Embryonic facial prominence (tissue), 1 donor: ENCODE measurements around the gene ABLIM3.
"Not testable (repeated sequence)": the region's sequence is repeated elsewhere in the genome, so short reads cannot be mapped to it uniquely, and the experiment has no call there.

Experiments used
- DNase-seq: peaks from one replicate; pipeline ENCODE4 v3.0.0-alpha.2; 2016; ENCODE audit errors: extremely low spot score

Gene ABLIM3

DNA sequence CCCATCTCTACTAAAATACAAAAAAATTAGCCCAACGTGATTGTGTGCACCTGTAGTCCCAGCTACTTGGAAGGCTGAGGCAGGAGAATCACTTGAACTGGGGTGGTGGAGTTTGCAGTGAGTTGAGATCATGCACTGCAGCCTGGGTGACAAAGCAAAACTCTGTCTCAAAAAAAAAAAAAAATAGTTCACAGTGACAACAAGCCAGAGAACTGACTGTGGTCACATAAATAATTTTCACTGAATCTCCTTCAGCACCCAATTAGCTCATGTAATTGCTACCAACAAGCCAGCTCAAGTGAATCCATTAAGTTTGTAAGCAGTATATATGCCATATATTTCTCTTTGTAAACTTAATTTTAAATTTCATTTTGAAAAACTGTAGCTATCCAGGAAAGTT, 115.8 kb downstream of the ABLIM3 start:
- no peak for DNase-seq

DNA sequence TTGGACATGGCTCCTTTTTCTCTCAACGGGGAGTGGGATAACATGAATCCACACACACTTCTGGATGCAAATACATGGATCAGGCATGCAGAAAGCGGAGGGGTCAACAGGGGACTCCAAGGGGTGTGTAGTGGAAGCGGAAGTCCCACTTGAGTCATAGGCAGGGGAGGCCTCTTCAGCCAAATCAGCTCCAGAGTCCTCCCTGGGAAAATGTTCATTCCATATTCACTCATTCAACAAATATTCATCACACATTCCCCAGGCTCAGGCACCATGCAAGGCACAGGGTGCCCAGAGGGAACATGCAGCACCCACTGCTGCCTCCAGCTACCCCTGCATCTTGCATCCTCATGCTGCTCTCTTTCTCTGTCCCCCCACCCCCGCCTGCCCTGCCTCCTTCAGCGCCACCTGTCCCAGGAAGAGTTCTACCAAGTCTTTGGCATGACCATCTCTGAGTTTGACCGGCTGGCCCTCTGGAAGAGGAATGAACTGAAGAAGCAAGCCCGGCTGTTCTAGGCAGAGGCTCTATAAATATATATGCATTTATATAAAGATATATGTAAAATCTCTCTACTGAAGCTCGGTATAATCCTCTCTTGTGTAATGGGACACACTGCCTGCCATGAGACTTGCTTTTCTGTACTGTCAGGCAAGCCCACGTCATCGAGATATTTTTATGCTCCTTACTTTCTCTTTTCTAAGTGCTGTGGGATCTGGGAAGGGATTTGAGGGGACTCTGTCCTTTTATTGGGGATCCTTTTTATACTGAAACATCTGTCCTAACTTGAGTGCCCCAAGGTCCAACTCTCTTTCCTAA, 116.8 kb downstream of the ABLIM3 start:
- no peak for DNase-seq

DNA sequence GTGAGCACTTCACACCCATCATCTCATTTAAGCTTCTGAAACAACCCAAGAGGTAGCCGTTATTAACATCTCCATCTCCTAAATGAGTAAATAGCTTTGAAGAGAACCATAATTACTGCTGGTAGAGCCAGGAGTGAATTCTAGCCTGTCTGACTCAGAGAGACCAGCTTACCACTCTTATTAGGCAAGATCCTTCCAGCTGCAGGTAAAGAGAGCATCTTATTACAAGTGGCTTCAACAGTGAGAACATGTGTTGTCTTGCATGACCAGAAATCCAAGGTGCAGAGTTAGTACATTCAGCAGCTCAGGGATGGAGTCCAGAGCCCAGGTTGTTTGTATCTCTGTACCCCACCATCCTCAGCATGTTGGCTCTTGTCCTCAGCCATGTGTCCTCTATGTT, 119.5 kb downstream of the ABLIM3 start:
- DNase-seq, result no peak

DNA sequence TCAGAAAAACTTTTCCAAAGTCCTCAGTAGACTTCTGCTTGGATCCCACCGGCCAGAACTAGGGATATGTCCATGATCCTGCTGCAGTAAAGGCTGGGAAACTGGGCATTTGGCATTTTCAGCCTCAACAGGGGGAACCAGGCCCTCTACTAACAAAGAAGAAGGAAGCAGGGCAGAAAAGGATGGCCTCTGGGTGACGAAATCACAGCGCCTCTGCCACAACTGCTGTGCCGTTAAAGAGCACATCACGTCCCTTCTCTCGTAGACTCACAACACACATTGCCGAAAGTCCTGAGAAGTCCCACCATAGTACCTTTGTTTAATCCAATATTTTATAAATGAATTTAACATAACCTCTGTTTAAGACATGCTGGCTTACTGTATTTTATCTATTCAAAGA, 120.0 kb downstream of the ABLIM3 start:
- no peak for DNase-seq

DNA sequence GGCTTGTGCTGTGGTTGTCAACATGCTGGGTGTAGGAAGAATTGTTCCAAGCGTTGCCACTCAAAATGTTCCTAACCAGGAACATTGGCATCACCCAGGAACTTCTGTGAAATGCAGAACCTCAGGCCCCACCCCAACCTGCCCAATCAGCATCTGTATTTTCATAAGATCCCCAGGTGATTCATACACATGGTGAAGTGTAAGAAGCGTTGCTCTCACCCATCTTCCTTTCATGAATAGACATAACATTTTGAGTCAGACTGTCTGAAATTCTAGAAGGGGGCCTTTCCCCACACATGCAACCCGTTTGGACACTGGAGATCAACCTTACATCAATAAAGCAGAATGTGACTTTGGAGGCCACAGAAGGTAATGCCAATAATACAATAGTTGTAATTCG, 121.0 kb downstream of the ABLIM3 start:
- DNase-seq, result no peak

DNA sequence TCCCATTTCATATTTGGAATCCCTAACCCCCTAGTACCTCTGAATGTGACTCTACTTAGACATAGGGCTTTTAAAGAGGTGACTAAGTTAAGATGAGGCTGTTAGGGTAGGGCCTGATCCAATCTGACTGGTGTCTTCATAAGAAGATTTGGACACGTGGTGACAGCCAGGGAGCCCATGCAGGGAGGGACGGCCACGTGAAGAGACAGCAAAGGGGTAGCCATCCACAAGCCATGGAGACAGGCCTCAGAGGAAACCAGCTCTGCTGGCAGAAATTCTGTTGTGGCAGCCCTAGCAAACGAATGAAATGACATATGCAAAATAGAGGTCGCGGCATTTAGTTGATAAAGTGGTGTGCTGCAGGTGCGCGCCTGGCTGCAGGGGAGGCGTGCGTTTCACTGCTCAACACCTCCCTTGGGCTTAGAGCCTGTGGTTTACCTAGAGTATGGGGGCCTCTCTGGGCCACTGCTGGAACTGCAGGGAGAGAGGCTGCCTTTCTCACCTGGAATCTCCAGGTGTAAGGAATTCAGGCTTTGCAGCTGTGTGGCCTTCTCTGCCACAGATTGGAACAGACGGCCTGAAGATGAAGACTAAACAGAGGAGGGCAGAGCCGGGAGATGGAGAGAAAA, 123.3 kb downstream of the ABLIM3 start:
- no peak for DNase-seq

DNA sequence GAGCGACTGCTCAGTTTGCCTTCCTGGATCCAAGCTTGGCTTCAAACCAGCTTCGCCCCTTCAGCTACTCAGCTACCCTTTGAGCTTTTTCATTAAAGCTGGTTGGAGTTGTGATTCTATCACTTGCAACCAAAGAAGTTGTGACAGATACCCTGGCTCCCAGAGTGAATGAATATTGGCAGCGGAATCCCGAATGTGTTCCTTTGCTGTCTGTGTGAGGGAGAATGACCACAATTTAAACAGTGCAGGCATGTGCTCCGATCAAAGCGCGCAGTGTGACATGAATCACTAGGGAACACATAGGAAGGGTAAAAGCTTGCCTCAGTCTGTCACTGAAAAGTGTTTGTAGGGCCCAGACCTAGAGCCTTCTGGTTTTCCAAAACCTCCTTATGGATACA, 123.8 kb downstream of the ABLIM3 start:
- no peak for DNase-seq

DNA sequence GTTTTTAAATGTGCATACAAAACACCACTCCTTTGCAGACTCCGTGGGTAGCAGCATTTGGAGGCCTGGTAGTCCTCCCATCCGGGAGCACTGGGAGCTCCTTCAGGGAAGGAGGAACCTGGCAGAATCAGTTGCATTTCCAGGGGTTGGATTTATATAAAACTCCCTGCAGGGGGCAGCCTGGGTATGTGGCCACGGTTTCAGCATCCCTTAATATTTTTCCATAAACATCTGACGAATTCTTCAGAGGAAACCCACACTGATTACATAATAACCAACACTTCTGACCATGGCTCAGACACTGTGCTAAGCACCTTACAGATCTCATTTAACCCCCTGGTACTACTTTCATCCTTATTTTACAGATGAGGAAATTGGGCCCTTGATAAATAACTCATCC, 124.3 kb downstream of the ABLIM3 start:
- no peak for DNase-seq

DNA sequence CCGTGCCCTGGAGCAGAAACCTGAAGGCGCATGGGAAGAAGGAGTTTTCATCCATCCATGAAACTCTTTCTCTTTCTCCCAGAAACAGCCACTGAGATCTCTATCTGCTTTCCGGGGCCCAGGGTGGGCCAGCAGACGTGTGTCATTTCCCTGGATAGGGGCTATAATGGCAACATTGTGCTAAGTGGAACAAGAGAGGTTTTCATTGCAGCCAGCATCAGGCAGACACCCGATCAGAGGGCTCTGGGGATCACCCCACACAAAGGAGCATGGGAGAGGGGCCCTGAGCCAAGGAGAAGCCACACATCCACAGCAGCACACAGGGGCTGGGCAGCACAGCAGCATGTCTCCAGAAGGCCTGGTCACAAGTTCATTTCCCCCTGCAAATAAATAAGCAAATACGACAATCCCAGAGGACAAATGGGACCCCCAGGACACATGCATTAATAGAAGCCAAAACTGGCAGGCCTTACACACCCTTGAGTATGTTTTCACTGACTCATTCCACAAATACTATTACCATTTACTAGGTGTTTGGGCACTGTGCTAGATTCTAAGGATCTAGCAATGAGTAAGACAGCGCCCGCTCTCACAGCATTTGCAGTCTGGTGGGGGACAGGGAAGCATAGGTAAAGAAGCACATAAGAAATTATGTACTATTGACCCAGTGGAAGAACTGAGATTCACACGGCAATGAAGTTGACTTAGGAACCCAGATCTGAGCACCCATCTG, 126.1 kb downstream of the ABLIM3 start:
- DNase-seq, result no peak

DNA sequence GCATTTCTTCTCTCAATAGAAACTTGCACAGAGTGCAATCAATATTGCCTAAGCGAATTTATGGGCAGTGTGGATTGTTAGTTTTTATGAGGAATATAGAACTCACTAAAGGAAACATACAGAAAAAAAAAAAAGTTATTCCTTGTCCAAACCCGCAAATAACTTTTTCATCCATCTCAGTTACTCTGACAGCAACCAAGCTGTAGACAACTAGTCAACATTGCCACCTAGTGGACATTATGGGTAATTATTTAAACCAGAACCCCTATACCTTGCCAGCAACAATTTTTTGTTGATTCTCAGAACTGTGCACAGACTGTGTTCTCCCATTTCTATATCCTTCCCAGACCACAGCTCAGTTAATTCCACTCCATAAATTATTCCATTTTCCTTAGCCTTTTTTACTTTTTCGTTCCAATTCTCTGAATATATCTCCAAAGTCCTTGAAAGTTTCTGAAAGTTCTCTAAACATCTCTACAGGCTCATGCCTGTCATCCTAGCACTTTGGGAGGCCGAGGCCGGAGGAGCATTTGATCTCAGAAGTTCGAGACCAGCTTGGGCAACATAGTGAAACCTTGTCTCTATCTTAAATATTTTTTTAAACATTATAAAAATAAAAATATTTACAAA, 127.8 kb downstream of the ABLIM3 start:
- no peak for DNase-seq

DNA sequence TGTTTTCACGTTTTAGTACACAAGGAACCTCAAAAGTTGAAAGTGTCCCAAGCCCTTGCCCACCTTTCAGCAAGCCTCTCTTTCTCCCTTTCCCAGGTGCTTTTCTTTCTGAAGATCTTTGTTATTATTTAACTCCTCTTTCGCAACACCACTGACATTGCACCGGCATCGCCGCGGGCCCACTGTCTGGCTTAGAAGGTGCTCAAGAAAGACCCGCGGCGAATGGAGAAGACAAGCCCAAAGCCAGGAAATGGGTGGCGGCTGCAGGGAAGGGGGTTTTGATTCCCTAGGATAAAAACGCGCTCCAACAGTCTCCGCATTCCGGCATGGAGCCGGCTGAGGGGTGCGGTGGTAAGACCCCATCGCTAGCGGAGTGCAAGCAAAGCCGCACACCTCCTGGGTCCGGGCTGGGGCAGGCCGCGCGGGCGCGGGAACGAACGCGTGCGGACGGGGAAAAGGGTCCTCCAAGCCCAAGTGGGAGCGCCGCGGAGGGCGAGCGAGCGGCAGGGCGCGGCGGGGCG, 130.0 kb downstream of the ABLIM3 start:
- DNase-seq, result no peak

DNA sequence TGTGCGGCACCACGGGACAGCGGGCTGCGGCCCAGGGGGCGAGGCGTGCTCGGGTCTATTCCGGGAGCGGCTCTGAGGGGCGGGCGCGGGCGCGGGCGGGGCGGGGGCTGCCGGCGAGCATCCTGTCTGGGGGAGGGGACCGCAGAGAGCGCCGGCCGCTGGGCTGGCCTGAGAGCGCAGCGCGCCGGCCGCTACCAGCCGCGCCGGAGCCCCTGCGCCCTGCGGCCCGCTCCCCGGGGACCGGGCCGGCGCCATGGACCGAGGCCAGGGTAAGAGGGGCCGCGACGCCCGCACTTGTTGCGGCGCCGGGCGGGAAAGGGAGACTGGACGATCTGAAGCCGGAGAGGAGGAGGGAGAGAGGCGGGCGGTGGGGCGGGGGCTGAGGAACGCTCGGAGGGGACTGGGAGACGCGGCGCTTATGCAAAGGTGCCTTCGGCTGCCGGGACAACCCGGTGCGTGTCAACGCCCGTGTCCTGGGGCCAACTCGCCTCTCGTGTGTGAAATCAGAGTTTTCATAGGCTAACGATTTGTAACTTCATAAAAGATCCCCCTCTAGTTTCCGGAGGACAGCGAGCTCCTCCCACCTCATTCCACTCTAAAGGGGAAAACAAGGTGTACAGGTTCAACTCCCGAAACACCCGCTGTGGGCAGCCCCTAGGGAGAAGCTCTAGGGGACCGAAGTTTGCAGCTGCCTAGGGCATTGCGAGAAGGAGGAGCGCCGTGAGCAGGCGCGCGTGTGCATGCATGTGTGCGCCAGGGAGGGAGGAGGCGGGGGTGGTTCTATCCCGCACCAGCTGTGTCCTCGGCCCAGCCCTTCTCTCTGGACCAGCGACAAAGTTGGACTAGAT, 130.6 kb downstream of the ABLIM3 start, which contains the start of gene AFAP1L1:
AFAP1L1 (plus strand) TSS at position 144 of the 848 bp plus-strand sequence; CDS start at position 254, 110 bp downstream.
- no peak for DNase-seq

DNA sequence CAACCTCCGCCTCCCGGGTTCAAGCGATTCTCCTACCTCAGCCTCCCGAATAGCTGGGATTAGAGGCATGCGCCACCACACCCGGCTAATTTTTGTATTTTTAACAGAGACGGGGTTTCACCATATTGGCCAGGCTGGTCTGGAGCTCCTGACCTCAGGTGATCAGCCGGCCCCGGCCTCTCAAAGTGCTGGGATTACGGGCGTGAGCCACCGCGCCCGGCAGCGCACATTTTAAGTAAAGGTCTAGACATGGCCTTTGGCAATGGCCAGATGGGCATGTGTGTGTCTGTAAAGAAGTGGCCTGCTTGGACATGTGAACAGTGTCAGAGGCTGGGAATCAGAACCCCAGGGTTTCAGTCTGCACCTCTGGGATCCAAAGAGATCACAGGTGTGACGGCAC, 131.5 kb downstream of the ABLIM3 start:
- DNase-seq, result not testable (repeated sequence)

DNA sequence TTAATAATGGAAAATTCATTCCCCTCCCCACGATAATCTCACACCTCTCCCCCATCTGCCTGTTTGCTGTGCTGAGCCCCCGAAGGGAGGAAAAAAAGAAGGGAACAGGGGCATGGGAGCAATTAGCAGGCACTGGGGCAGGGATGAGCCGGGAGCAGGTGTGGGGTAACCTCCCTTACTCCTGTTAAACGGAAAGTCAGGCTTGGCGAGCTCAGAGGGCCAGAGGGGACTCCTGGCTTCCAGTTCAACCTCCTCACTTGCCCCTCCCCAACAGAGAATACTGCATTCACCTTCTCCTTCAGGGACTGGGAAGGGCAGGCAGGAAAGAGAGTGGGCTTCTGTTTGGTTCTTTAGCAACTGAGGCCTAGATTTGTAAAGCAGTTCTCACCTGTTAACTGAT, 131.9 kb downstream of the ABLIM3 start:
- DNase-seq, result no peak

DNA sequence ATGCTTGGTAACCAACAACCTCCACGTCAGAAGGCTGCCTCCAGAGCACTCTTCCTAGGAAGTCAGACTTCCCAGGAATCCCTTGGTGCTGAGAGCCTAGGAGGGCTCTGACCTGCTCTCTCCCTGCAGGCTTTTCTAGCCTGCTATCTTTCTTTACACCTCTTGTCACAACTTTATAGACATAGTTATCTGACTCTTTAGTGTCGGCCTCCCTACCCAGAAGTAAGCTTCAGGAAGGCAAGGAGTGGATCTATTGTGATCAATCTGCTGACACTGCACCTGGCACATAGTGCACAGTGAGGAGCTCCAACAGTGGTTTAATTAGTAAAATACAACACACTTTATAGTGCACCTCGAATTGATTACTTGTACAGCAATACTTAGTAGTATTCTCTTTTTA, 132.7 kb downstream of the ABLIM3 start:
- no peak for DNase-seq

DNA sequence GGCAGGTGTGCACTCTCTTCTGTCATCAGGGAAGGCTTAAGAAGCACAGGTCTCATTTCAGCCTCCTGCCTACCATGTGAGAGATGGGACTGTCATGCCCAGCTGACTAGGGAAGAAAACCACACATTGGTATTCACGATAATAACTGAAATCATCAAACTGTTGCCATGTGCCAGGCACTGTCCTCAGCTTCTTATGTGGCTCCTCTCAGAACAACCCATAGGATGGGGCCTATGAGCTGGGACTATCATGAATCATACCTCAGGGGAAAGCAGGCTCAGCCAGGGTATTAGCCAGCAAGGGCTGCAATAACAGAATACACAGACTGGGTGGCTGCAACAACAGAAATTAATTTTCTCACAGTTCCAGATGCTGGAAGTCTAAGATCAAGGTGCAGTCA, 133.6 kb downstream of the ABLIM3 start:
- DNase-seq, result no peak

DNA sequence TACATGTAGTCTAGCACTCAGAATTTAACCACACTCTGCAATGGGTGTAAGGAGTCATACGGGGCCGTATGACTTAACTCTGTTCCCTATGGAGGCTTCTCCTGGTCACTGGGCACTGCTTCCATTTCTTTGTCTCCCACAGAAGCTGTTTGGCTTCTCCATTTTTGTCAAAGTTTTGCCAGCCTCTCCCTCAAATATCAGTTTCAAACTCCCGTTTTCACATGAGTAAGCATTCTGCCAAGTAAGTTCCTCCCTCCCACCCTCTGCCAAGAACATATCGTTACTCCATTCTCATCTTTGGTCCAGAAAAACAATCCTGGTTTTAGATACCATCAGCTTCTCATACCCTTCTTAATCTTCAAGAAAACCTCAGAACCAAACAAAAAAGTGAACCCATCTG, 136.5 kb downstream of the ABLIM3 start:
- DNase-seq, result no peak

DNA sequence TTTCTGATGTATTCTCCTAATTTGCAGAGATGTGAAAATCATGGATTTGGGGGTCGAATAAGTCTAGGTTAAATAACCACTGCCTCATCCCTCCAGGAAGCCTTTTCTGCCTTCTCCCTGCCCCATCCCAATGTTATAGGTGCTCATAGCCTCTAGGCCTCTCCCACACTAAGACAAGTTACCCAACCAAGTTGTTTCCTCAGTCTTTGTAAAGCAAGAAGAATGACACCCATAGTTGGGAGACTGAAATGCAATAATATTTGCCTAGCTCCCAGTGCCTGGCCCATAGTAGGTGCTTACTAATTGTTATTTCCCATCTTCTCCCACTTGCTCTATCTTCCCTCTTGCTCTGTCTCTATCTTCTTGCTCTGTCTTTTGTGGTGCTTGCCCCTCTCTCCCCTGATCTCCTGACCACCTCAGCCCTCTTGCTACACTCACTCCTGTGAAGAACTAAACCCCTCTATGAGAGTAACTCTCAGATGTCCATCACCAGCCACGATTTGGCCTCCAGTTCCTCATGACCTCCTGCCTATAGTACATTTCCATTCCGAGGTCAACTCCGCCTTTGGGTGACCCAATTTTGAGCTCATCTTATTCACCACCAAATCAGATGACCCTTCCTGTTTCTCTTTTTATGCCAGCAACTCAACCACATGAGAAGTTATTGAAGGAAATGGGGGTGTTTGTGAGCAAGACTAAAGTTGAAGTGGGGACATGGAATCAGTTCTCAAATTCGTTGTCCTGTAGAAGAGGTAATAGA, 137.3 kb downstream of the ABLIM3 start:
- no peak for DNase-seq

DNA sequence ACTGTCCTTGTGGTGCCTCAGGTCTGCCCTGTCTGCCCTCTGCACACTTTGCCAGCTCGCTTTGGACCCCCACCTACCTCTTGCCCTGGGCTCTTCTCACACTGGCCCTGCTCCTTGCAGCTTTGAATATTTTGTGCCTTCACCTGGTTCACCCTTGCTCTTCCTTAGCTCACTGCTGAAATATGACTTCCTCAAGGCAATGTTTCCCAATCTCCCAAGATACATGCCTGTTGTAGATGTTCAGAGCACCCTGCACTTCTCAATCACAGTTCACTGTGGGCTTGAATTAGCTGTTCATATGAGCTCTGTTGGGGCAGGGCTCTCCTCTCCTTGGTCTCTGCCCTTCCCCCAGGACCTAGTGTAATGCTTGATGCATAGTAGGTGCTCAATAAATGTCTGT, 138.4 kb downstream of the ABLIM3 start:
- DNase-seq, result no peak

DNA sequence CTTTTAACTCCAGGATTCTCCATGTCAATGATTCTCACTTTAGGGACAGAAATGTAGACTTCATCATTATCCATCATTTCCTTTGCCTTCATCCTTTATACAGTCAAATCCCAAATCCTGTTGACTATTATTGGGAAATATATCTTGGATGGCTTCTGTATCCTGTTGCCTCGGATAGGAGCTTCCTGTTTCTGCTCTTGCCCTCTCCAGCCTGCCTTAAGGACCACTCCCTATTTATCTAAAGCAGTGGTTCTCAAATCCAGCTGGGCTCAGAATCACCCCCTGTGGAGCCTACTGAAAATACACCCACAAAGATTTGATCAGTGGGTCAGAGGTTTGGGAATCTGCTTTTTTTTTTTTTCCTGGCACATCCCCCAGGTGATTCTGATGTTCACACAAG, 138.8 kb downstream of the ABLIM3 start:
- DNase-seq, result no peak
